K562 (cell line): ENCODE measurements around the gene TLX2. TPM values are rescaled to one million over a fixed set of nuclear protein-coding genes. Genes with fewer than 3 reads are reported as not detected.

ENCODE experiments used
- BCL6 ChIP-seq: fragments of 250-450 bp; sonication (Bioruptor Pico); IDR thresholded peaks from 2 replicates; pipeline ENCODE4 v1.4.0; 2020
- FOXP1 ChIP-seq: sonication (generic); formaldehyde crosslinking; IDR thresholded peaks from 2 replicates; pipeline ENCODE4 v1.8.0; 2022; ENCODE audit warnings: mild to moderate bottlenecking, missing genetic modification reagents
- HNRNPUL1 ChIP-seq: fragments of 200-400 bp; formaldehyde crosslinking; IDR thresholded peaks from 2 replicates; pipeline ENCODE4 v1.6.1; 2017; ENCODE audit warnings: low read length
- LEF1 ChIP-seq: fragments of 450-650 bp; IDR thresholded peaks from 2 replicates; pipeline ENCODE4 v1.6.1; 2016; ENCODE audit warnings: mild to moderate bottlenecking
- RHOXF2B ChIP-seq: fragments of 250-450 bp; sonication (Bioruptor Pico); conservative IDR thresholded peaks from 2 replicates; pipeline ENCODE4 v1.5.1; 2021
- RREB1 ChIP-seq: fragments of 250-450 bp; sonication (Bioruptor Pico); IDR thresholded peaks from 2 replicates; pipeline ENCODE4 v1.4.0; 2020
- SP2 ChIP-seq: IDR thresholded peaks from 2 replicates; pipeline ENCODE4 v1.6.1; 2011; ENCODE audit warnings: mild to moderate bottlenecking, low read depth, low read length, moderate library complexity; ENCODE audit not compliant: poor library complexity, severe bottlenecking; ENCODE audit errors: extremely low read depth
- TSC22D4 ChIP-seq: fragments of 450-650 bp; IDR thresholded peaks from 2 replicates; pipeline ENCODE4 v1.6.1; 2016; ENCODE audit warnings: missing genetic modification characterization, missing biosample characterization, control low read depth
- ZBTB40 ChIP-seq, 2 experiments: fragments of 450-650 bp in 1 of 2; sonication (generic) in 1 of 2; formaldehyde crosslinking in 1 of 2; IDR thresholded peaks; 2 replicates each; pipeline versions ENCODE4 v1.7.1 to v1.9.0; 2016 to 2022; ENCODE audit warnings: inconsistent platforms in 1 of 2, mild to moderate bottlenecking in 1 of 2, missing genetic modification reagents in 1 of 2
- polyA plus RNA-seq, 8 experiments: library from polyadenylated mRNA; depleted of rRNA in 4 of 8; stranded (reverse) in 5 of 8; unstranded in 3 of 8; fragments of >200 nt; fragmentation: Nextera tagmentation in 2 of 8; fragmentation: Illumina TruSeq in 1 of 8; extraction: Ambion mirVana in 2 of 8; extraction: Trizol in 1 of 8; gene quantifications; 2 replicates each; pipeline versions ENCODE4 v1.2.1 to v1.2.3, GENCODE V29; 2011 to 2014; ENCODE audit warnings: inconsistent platforms in 1 of 8, missing spikeins in 1 of 8
- total RNA-seq, 7 experiments: library from RNA; depleted of rRNA in 6 of 7; stranded (reverse); fragments of >200 nt in 6 of 7; fragmentation: Illumina TruSeq in 2 of 7; extraction: Trizol in 2 of 7; gene quantifications; 2 replicates each; pipeline versions ENCODE4 v1.2.1 to v1.2.3, GENCODE V29; 2011 to 2021; ENCODE audit warnings: low replicate concordance in 1 of 7
- TF ChIP-seq, protein P1 (sequence below): fragments of 450-650 bp; IDR thresholded peaks from 2 replicates; pipeline ENCODE4 v1.6.1; 2016; ENCODE audit warnings: missing biosample characterization, missing genetic modification characterization

The TLX2 gene
- total and polyA plus RNA-seq, 9 of the 15 experiments (the other 6 are each of a cell fraction or from before 2014, with no cell fraction given) = not detected

DNA sequence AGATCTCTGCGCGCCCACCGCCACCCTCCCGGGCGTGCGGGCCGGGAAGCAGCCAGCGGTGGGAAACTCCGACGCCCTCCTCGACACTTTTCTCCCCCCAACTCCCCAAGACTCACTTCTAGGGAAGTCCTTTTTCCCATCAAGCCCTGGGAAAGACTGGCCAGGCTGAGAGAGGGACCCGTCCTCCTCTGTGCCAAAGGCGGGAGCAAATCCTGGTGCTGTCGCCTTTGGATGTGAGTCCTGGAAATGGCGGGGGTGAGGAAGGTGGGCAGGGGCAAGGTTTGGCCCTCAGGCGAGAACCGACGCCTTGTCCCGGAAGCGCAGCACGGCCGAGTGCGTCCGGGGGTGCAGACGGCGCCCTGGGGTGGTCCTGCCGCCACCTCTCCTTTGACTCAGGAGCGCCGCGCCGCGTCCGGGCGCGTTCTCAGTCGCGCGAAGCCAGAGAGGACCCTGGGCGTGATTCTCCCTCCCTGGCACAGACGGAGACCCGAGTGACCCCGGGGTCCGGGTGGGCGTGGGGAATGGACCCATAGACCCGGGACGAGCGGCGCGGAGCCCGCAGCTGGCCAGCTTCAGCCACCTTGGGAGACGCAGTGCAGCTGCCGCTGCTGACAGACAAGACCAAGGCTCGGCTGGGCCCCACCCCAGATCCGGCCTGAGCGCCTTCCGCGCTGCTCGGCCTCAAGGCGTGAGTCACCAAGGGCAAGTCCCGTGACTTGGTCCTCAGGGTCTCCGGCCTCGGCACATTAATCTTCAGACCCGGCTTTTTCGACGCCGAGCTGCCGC, 11.3 kb upstream of the TLX2 start (continued):
- no peak; the same call in 1 of the 2 replicates for TF ChIP-seq RREB1 (CRISPR knock-in tag)
- TF ChIP-seq ZBTB40 (IDR thresholded peaks at IDR 0.05) = peak; percentile 33; the same call in 1 of the 2 replicates
- TF ChIP-seq ZBTB40 (CRISPR knock-in tag; IDR thresholded peaks at IDR 0.05) = no peak
- peak; percentile 65 for TF ChIP-seq LEF1
- no peak for TF ChIP-seq RHOXF2B
- no peak for TF ChIP-seq TSC22D4 (tag)
- no peak for TF ChIP-seq HNRNPUL1
- TF ChIP-seq, protein P1, sequence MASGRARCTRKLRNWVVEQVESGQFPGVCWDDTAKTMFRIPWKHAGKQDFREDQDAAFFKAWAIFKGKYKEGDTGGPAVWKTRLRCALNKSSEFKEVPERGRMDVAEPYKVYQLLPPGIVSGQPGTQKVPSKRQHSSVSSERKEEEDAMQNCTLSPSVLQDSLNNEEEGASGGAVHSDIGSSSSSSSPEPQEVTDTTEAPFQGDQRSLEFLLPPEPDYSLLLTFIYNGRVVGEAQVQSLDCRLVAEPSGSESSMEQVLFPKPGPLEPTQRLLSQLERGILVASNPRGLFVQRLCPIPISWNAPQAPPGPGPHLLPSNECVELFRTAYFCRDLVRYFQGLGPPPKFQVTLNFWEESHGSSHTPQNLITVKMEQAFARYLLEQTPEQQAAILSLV (tag) = no peak
- no peak for TF ChIP-seq BCL6 (CRISPR knock-in tag)
- TF ChIP-seq SP2 = no peak
- TF ChIP-seq FOXP1 (CRISPR knock-in tag) = 0 out of 2 replicates have a peak, but pooled peaks have one; percentile 68
